HG03280 (cell line): ENCODE results near the gene PITHD1.
A peak's percentile ranks its signal among the peaks of the same experiment; 100 is the strongest.
"Not testable (repeated sequence)": the region's sequence is repeated elsewhere in the genome, so short reads cannot be mapped to it uniquely, and the experiment has no call there.

Source experiments
- ATAC-seq: cut with Tn5 transposase; IDR thresholded peaks from one replicate; pipeline ENCODE4 v1.9.1; 2021; ENCODE audit warnings: mild to moderate bottlenecking, moderate library complexity; ENCODE audit not compliant: unreplicated experiment

PITHD1 gene

DNA sequence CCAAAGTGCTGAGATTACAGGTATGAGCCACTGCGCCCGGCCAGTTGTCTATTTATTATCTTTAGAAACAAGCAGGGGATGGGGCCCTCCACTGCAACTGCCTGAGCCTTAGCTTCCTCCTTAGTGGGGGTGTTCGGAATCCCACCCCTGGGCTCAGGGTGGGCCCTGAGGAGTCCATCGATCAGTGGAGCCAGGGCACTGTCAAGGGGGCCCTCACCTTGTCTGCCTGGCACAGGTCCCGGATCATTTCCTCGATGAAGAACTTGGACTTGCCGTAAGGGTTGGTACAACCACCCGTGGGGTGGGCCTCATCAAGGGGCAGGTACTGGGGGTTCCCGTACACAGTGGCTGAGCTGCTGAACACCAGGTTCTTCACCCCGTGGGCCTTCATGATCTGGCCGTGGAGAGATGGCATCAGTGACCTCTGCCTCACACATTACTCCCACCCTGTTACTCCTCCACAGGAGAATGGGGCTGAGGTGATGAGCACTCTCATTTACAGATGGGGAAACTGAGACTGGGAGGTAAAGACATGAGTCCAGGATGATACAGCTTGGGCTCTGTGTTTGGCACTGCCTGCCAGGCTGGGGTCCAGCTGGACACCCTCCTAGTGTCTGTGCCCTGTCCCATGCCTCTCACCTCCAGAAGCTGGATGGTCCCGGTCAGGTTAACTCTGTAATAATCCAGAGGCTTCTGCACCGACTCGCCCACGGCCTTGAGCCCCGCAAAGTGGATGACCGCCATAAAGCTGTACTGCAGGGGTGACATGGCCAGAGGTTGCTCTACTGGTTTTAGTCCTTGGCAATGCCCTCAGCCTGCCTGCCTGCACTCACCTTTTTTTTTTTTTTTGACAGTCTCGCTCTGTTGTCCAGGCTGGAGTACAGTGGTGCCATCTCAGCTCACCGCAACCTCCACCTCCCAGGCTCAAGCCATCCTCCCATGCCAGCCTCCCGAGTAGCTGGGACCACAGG, 19.5 kb downstream of the PITHD1 start:
- no peak for ATAC-seq

DNA sequence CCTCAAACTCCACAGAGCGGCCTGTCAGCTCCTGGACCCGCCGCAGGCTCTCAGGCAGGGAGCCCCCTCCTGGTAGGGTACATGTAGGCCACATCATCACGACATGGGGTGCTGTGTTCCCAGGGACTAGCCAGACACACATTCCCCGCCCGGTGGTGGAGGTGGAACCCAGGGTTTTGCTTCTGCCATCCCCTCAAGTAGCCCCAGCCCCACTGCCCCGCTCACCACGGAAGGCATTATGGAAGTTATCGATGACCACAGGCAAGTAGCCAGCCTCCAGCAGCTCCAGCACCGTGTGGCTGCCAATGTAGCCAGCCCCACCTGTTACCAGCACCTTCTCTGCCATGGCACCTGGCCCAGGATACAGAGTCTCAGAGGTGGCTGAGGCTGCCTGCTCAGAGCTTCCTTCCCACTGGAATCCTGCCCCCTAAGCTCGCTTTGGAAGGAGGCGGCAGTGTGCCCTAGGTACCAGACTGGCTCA, 20.5 kb downstream of the PITHD1 start:
- no peak for ATAC-seq

DNA sequence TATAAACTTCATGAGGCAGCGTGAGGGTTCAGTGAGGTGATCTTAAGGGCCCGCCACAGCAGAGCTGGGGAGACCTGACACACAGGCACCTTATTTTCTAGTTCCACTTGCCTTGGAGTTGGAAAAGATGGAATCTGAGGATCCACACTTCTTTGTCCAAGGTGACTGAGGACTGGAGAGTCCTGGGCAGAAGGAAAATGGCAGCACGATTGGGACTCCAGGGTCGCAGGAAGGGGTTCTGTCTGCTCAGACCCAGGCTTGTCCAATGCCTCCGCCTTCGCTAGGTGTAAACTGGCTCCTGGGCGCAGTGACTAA, 21.0 kb downstream of the PITHD1 start:
- ATAC-seq, result no peak

DNA sequence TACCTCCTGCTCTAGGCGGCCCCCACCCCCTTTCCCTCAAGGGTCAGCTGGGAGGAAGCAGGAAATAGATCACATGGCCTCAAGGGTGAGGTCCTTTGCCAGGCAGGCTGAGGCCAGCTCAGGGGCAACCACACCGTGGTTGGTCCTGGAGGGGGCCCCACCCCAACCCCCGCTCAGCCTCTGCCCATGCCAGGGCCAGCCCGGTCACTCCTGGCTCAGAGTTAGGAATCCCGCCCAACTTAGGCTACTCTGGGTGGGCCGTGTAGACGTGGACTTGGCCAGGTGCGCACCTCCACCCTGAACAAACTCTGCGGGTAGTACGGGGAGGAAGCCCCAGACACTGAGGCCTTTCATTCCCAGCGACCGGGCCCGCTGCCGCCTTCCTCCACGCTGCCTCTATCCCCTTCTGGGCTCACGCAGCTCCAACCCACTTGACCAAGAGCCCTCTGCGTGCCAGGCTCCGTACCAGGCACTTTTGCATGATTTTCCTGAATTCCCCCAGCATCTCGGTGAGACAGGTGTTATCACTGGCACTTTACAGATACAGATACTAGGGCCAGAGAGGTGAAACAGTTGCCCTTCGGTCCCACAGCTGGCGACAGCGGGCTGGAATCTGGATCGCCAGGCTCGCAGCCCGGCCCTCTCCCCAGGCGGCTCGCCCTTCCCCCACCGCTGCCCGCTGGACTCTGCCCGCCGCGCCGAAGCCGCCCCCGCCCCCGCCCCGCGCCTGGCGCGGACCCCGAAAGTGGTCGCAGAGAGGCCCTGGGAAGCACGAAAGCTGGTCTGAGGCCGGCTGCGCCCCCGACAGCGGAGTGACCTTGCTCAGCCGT, 21.6 kb downstream of the PITHD1 start:
- ATAC-seq, result peak; percentile 5

DNA sequence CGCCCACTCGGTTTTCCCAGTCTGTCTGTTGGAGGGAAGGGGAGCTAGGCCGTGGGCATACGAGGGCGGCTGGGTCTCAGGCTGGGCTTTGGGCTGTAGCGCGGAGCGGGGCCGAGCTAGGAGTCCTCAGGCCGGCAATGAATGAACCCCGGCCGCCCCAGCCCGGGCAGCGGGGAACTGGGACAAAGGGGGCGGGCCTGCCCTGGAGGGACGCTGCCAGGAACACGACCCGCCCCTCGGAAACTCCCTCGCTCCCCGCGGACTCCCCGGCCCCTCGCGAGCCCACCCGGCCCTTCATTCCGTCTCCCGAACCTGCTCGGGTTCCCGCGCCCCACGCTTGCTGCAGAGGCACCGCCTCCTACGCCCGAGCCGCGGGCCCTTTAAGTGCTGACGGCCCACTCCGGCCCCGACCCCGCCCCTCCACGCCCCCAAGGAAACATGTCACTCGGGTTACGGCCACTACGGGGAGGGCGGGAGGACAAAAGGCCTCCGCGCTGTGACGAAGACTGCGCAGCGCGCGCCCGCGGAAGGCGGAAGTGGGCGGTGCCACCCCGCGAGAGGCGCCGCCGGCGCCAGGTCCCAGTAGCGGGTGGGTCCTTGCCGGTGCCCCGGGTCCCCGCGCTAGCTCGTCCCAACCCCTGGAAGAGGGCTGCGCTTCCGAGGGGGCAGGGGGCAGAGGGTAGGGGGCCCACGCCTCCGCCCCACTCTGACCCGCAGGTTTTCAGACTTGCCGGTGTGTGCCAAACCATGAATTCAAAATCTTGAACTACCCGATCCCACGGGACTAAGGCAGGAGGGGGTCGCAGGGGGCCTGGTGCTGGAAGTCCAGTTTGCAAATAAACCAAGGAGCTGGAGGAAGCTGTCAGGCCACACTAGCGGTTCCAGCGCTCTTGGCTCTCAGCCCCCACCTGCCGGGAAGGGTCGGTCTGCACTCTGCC, 22.5 kb downstream of the PITHD1 start, which contains the start of gene GALE:
GALE (minus strand) TSS at position 355 of the 938 bp plus-strand sequence. CDS start 1,747 bp downstream, outside the sequence.
- ATAC-seq, result peak; percentile 84

DNA sequence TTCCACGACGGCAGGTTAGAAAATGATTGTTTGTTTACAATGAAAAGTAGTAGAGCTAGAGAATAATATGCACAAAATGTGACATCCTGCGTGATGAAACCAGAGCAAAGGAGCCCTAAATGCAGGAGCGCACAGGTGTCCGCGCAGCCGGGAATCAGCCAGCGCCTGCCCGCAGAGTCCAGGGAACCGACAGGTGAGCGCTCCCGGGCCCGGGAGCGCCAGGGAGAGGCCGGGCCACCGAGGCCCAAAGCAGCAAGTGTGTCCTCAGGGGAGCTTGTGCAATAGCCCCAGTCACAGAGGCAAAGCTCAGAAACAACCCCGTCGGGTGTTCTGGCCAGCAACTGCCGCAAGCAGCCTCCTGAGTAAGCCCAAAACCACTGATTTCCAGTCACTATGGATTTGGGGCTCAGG, 23.1 kb downstream of the PITHD1 start:
- no peak for ATAC-seq

DNA sequence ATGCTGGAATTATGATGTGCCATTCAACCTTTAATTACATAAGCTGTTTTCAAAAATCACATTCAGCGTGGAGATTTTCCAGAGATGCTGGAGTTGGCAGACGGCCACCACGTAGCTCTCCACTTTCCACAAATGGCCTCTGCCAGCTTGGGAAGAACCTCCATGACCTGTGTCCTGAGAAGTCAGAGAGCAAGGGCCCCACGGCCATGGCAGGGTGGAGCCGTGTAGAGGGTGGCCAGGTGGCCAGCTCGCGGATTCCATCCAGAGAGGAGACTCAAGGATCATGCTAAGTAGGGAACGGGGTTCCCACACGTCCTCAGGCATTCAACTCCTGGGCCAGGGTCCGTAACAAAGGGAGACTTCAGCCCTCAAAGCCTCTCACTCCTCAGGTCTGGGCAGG, 23.7 kb downstream of the PITHD1 start:
- no peak for ATAC-seq

DNA sequence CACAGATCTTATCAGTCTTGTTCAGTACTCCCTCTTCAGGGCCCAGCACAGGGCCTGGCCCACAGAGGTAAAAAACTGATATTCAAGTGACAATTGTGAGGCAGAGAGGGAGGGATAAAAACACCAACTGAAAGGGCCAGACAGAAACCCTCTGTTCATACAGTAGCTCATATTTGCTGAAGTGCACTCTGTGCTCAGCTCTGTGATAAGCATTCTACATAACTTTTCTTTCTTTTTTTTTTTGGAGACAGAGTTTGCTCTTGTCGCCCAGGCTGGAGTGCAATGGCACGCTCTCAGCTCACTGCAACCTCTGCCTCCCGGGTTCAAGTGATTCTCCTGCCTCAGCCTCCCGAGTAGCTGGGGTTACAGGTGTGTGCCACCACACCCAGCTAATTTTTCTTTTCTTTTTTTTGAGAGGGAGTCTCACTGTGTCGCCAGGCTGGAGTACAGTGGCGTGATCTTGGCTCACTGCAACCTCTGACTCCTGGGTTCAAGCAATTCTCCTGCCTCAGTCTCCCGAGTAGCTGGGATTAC, 24.7 kb downstream of the PITHD1 start:
- not testable (repeated sequence) for ATAC-seq

DNA sequence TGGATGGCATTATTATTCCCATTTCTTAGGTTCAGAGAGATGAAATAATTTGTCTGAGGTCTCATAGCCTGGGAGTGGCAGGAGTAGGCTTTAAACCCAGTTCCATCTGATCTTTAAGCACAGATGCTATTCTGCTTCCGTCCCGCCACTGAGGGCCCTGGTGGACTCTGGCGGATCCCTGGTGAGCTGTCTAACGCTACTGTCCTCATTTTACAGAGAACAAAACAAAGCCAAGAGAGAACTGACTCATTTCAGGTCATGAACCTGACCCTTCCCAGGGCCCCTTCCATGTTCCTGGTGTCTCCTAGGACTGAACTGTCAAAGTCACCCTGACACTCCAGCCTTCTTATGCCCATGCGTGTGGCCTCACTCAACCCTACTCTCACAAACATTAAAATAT, 25.5 kb downstream of the PITHD1 start:
- ATAC-seq, result no peak

DNA sequence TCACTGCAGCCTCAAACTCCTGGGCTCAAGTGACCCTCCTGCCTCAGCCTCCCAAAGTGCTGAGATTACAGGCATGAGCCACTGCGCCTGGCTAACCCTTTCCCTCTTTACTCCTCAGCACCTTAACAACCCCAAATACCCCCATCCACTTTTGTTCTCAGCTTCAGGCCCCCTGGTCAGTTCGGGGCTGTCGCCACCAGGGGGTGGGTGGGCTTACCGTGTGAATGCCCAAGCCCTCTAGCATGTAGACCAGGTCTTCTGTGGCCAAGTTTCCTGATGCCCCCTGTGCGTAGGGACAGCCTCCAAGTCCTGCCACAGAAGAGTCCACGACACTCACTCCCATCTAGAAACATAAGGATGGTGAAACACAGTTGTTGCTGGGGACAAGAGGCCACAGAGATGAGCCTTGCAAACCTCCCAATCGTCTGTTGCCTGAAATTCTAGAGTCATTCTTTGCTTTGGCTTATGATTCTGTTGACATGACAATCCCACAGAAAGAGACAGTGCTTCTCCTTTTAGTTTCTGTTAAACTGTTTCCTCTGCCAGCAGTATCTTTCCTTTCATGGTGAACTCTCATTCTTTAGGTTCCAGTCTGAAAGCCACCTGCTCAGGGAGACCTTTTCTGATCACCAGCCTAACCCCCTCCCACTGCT, 26.1 kb downstream of the PITHD1 start:
- ATAC-seq, result no peak

DNA sequence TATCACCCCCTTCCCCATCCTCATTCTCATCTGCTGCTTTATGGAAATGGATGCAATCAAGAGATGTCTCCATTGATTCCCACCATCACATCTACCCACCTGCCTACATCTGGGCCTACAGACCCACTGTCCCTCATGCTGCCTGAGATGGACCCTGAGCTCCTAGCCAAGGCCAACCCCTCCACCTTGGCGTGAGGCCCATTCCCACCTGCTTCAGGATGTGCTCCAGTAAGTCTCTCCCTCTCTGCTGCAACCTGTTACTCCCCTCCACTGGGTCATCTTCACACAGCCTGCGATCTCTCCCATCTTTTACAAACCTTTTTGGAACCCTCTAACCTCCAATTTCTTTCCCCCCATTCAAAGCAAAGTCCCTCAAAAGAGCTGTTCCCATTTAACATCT, 26.8 kb downstream of the PITHD1 start:
- ATAC-seq, result no peak

DNA sequence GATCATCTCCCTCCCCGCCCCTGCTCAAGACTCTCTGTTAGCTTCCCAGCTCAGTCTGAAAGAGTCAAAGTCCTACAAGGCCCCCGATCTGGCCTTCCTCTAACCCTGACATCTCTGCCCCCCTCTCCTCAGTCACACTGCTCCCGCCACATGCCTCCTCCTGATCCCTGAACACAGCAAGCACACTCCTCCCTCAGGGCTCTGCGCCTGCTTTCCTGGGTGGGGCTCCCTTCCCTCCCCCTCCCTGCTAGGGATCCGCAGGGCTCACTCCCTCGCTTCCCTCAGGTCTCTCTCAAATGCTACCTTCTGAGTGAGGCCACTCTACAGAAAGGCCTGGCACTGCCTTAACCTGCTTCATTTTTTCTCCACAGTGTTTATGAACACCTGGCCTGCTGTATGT, 28.1 kb downstream of the PITHD1 start:
- ATAC-seq, result no peak

DNA sequence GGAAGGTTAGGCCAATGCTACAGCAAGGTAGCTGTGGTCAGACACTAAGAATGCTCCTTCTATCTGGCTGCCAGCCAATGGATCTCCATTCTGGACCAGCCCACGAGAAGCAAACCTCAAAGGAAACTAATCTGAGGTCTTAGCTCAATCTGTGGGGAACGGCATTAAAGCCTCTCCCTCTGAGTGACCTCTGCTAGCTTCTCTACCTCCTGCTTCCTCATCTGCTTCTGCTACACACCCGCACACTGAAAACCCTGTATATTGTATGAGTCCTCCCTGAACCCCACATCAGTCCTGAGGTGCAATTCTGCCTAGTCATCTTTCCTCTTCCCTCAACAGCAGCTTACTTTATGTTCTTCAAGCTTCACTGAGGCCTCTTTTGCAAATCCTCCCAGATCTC, 29.2 kb downstream of the PITHD1 start:
- ATAC-seq, result no peak

DNA sequence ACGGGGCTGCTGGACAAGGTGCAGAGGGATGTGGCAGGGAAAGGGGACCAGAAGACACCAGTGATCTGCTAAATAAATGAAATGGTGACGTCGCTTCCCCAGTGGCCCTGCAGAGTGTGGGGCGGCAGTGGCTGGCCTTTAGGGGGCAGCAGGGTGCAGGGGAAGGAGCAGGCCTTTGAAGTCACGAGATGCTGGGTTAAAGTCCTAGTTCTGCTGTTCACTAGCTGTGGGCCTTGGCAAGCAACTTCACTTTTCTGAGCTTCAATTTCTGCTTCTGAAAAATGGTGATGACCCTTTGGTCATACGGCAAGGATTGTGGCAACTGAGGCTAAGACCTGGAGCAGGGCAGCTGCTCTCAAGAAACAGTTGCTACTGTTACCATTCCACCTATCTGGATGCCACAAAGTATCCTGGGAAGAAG, 31.5 kb downstream of the PITHD1 start:
- ATAC-seq, result peak; percentile 58

DNA sequence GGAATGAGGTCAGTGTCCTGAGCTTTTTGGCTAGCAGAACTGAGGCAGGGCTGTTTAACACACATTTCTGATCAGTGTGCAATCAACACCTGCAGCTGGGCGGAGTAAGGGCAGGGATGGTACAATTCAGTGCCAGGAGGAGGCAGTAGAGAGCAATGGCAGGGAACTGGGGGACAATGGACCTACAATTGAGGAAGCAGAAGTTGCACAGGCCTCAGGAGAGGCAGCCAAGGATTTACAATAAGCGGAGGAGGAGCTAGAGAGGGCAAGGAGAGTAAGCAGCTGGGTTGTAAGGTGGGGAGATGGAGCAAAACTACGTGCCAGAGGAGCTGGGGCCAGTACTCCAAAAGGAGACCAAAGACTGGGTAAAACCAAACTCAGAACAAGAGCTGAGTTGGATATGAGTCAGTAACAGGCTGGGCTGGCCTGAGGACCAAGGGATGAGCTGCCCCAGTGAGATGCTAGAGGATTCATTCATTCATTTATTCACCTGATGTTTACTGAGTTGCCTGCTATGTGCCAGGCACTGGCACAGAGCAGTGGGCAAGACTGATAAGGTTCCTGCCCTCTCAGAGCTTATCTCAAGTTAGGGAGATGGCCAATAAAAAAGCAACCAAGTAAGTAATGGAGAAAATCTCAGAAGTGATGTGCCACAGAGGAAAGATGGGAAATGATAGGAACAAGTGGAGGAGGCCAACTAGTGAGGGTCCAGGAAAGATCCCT, 32.8 kb downstream of the PITHD1 start:
- ATAC-seq, result peak; percentile 61

DNA sequence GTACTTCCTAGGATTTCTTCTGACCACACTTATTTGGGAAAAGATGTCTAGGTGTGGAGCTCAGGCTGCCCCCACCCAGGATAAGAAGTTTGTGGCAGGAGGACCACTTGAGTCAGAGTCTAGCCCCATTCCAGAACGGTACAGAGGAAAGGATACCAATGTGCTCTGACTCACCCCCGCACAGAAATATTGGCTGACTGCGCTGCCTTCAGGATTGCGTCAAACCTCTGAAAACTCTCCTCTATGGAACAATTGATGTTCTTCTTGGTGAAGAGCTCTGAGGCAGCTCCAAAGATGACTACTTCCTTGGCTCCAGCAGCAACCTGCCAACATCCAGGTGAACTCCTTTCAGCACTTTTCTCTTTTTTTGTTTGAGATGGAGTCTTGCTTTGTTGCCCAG, 35.8 kb downstream of the PITHD1 start:
- ATAC-seq, result no peak

DNA sequence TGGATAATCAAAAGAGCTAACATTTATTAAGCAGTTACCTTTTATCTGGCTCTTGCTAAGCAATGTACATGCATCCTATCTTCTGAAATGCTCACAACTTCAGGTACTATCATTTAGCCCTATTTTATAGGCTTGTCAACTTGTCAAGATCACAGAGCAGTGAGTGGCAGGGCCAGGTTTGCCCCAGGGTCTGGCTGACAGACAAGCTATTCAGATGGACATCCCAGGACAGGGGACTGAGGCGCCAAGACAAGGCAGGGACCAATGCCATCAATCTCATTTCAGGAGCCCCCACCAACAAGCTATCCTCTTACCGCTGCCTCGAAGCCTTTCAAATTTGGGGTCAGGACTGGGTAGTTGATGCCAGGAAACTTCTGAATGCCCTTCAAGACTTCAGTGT, 38.1 kb downstream of the PITHD1 start:
- ATAC-seq, result no peak

DNA sequence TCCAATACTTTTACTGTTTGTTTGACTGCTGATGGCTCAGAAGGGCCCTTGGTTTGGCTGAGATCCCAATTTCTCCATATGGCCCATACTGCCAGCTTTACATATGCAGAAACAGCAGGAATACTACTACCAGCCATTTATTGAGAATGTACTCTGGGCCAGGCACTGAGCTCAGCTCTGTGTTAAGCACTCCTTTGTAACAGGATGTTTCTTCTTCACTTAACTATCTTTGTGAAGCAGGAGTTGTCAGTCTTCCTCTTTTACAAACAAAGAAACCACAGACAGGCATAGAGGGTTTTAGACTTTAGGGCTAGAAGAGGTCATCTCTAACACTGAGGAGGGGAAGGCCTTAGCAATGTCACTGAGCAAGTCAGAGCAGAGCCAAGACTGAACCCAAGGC, 38.7 kb downstream of the PITHD1 start:
- no peak for ATAC-seq

DNA sequence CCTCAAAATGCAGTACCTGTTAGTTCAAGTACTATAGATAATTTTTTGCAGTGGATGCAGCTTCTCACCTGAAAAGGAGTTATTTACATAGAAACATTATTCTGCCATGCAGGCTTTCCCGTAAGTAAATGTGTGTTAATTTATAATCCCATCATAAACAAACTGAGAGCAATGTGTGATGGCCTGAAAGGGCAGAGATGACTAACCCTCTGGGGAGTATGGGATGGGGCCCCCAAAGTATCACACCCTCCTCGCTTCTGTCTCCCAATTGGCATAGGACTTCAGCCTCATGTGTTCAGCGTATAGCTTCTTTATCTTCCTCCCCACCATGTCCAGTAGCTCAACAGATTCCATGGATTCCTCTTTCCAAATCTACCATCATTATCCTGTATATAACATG, 39.4 kb downstream of the PITHD1 start:
- no peak for ATAC-seq
